ENCODE measurements around the gene ZNF148.

The ZNF148 gene

GRCh38 chr3:125189378-125190165 lies 185.6 kb downstream of the ZNF148 start:
- DNase-seq (ENCODE audit: low spot score): no peak

- no peak for DNase-seq (ENCODE audit: low spot score)
Measured at GRCh38 chr3:125188955-125189354, 186.2 kb downstream of the ZNF148 start.

- no peak for DNase-seq (ENCODE audit: low spot score)
Measured at GRCh38 chr3:125187599-125187910, 187.6 kb downstream of the ZNF148 start.

- DNase-seq (ENCODE audit: low spot score): no peak
Measured at GRCh38 chr3:125186800-125187598, 188.1 kb downstream of the ZNF148 start.

GRCh38 chr3:125186261-125186787 lies 188.8 kb downstream of the ZNF148 start:
- no peak for DNase-seq (ENCODE audit: low spot score)

GRCh38 chr3:125185805-125186204 lies 189.3 kb downstream of the ZNF148 start:
- DNase-seq (ENCODE audit: low spot score): no peak

GRCh38 chr3:125179884-125180240 lies 195.3 kb downstream of the ZNF148 start:
- no peak for DNase-seq (ENCODE audit: low spot score)

- DNase-seq (ENCODE audit: low spot score): peak; percentile 9
Measured at GRCh38 chr3:125179143-125179883, 195.8 kb downstream of the ZNF148 start.

- DNase-seq (ENCODE audit: low spot score): no peak
Measured at GRCh38 chr3:125177746-125178145, 197.4 kb downstream of the ZNF148 start.
